ENCODE results near the gene ACSF3. TPM values are rescaled to one million over a fixed set of nuclear protein-coding genes. Genes with fewer than 3 reads are reported as not detected.

Gene ACSF3
- total and polyA plus RNA-seq, 4 donors: 15.3 to 27.3 (median 18.8) TPM

DNA sequence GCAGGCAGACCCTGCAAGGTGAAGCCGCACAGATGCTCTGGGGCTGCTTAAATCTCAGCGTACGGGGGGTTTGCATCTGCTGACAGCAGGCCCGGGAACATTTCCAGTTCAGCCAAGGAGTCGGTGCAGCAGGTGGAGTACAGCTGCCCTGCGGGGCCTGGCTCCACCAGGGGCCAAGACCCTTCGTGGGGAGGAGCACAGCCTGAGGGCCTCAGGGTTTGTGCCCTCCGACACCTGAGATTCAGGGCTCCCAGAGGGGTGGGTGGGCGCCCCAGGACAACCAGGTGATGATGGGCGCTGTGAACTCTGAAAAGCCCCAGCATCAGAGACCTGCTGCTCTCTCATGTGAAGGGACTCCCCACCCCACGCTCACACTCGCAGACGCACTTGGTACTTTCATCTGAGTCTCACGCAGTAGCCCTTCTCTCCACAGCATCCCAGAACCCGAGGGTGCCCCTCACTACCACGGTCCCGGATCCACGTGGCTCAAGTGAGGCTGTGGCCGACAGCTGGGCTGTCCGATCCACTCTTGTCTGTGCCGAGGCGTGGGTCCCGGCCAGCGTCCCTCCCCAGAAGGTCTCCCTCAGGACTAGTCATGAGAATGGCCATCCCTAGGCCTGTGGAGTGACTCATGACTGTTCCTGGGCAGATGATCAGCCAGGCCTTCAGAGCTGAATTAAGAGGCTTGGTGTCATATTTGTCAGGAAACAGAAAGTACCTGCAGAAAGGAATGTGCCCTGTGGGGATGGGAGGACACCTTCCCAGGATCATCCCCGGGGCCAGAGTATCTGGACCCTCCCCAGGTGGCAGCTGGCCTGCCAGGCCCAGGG lies 29.6 kb downstream of the ACSF3 start:
- TF ChIP-seq FOXA2 (IDR thresholded peaks at IDR 0.05) (no peak), FOXA1 (IDR thresholded peaks at IDR 0.05) (no peak), RAD21 (IDR thresholded peaks at IDR 0.05) (no peak), TAF1 (conservative IDR thresholded peaks at IDR 0.05) (no peak), YY1 (IDR thresholded peaks at IDR 0.05) (no peak)
- Histone ChIP-seq H3K27me3 (ENCODE audit: control insufficient read depth in 4 of 4, insufficient read depth in 4 of 4, low read length in 3 of 4) (no peaks in the 10 kb centered on the region), H3K4me1 (ENCODE audit: control insufficient read depth in 4 of 4, insufficient read depth in 4 of 4, low read length in 3 of 4) (peaks cover 3 to 5% (median 5%) of the 10 kb centered on the region in 4 donors), H3K9me3 (ENCODE audit: control insufficient read depth in 4 of 4, low read length in 3 of 4) (peaks cover 0 to 2% (median 0%) of the 10 kb centered on the region in 4 donors), H3K27ac (ENCODE audit: low read depth in 1 of 2, low read length in 2 of 2) (no peak overlapping the region), H3K4me3 (ENCODE audit: low read depth in 1 of 3, low read length in 3 of 3) (no peak overlapping the region), H3K36me3 (ENCODE audit: control insufficient read depth in 4 of 4, insufficient read depth in 3 of 4, low read depth in 1 of 4, low read length in 3 of 4) (peaks cover 0 to 25% (median 5%) of the 10 kb centered on the region in 4 donors), H3K9ac (ENCODE audit: low read depth in 1 of 2, low read length in 2 of 2) (no peak overlapping the region)
- DNase-seq (ENCODE audit: low spot score): no peak
- WGBS: 90% methylated on average over 25 of the region's 25 CpGs

DNA sequence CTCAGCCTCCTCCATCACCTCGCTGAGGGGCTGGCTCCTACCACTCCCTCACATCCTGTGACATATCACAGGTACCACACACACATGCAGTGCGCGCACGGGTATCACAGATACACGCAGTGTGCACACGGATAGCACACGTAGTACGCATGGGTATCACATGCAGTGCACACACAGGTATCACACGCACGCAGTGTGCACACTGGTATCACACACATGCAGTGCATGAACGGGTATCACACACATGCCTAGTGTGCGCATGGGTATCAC lies 30.1 kb downstream of the ACSF3 start:
- peaks cover 0 to 3% (median 0%) of the 10 kb centered on the region in 4 donors for H3K4me1 ChIP-seq (ENCODE audit: control insufficient read depth in 4 of 4, insufficient read depth in 4 of 4, low read length in 3 of 4)
- DNase-seq (ENCODE audit: low spot score): no peak
- H3K36me3 ChIP-seq (ENCODE audit: control insufficient read depth in 4 of 4, insufficient read depth in 3 of 4, low read depth in 1 of 4, low read length in 3 of 4): peaks cover 0 to 25% (median 5%) of the 10 kb centered on the region in 4 donors
- H3K4me3 ChIP-seq (ENCODE audit: low read depth in 1 of 3, low read length in 3 of 3): no peak overlapping the region
- peaks cover 0 to 2% (median 0%) of the 10 kb centered on the region in 4 donors for H3K9me3 ChIP-seq (ENCODE audit: control insufficient read depth in 4 of 4, low read length in 3 of 4)
- H3K27ac ChIP-seq (ENCODE audit: low read depth in 1 of 2, low read length in 2 of 2): no peak overlapping the region
- H3K27me3 ChIP-seq (ENCODE audit: control insufficient read depth in 4 of 4, insufficient read depth in 4 of 4, low read length in 3 of 4): no peaks in the 10 kb centered on the region
- no peak overlapping the region for H3K9ac ChIP-seq (ENCODE audit: low read depth in 1 of 2, low read length in 2 of 2)
- TF ChIP-seq GABPA (IDR thresholded peaks at IDR 0.05 in 1 of 2, conservative IDR thresholded peaks at IDR 0.05 in 1 of 2) (no peak), RXRA (IDR thresholded peaks at IDR 0.05) (no peak), SP1 (IDR thresholded peaks at IDR 0.05) (no peak), JUND (IDR thresholded peaks at IDR 0.05) (no peak), FOXA2 (IDR thresholded peaks at IDR 0.05) (no peak), HNF4A (conservative IDR thresholded peaks at IDR 0.05) (no peak), YY1 (IDR thresholded peaks at IDR 0.05) (no peak), HNF4G (IDR thresholded peaks at IDR 0.05) (no peak), EGR1 (IDR thresholded peaks at IDR 0.05; ENCODE audit: low read depth in 2 of 2) (no peak), TAF1 (conservative IDR thresholded peaks at IDR 0.05) (no peak)
- TF ChIP-seq, protein P1, sequence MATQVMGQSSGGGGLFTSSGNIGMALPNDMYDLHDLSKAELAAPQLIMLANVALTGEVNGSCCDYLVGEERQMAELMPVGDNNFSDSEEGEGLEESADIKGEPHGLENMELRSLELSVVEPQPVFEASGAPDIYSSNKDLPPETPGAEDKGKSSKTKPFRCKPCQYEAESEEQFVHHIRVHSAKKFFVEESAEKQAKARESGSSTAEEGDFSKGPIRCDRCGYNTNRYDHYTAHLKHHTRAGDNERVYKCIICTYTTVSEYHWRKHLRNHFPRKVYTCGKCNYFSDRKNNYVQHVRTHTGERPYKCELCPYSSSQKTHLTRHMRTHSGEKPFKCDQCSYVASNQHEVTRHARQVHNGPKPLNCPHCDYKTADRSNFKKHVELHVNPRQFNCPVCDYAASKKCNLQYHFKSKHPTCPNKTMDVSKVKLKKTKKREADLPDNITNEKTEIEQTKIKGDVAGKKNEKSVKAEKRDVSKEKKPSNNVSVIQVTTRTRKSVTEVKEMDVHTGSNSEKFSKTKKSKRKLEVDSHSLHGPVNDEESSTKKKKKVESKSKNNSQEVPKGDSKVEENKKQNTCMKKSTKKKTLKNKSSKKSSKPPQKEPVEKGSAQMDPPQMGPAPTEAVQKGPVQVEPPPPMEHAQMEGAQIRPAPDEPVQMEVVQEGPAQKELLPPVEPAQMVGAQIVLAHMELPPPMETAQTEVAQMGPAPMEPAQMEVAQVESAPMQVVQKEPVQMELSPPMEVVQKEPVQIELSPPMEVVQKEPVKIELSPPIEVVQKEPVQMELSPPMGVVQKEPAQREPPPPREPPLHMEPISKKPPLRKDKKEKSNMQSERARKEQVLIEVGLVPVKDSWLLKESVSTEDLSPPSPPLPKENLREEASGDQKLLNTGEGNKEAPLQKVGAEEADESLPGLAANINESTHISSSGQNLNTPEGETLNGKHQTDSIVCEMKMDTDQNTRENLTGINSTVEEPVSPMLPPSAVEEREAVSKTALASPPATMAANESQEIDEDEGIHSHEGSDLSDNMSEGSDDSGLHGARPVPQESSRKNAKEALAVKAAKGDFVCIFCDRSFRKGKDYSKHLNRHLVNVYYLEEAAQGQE (IDR thresholded peaks at IDR 0.05): no peak
- TF ChIP-seq, protein P2, sequence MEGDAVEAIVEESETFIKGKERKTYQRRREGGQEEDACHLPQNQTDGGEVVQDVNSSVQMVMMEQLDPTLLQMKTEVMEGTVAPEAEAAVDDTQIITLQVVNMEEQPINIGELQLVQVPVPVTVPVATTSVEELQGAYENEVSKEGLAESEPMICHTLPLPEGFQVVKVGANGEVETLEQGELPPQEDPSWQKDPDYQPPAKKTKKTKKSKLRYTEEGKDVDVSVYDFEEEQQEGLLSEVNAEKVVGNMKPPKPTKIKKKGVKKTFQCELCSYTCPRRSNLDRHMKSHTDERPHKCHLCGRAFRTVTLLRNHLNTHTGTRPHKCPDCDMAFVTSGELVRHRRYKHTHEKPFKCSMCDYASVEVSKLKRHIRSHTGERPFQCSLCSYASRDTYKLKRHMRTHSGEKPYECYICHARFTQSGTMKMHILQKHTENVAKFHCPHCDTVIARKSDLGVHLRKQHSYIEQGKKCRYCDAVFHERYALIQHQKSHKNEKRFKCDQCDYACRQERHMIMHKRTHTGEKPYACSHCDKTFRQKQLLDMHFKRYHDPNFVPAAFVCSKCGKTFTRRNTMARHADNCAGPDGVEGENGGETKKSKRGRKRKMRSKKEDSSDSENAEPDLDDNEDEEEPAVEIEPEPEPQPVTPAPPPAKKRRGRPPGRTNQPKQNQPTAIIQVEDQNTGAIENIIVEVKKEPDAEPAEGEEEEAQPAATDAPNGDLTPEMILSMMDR (IDR thresholded peaks at IDR 0.05; ENCODE audit: low read depth, low read length, missing input control): no peak
- TF ChIP-seq, protein P3, sequence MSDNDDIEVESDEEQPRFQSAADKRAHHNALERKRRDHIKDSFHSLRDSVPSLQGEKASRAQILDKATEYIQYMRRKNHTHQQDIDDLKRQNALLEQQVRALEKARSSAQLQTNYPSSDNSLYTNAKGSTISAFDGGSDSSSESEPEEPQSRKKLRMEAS (IDR thresholded peaks at IDR 0.05): no peak
- TF ChIP-seq, protein P4, sequence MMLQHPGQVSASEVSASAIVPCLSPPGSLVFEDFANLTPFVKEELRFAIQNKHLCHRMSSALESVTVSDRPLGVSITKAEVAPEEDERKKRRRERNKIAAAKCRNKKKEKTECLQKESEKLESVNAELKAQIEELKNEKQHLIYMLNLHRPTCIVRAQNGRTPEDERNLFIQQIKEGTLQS (IDR thresholded peaks at IDR 0.05): no peak
- TF ChIP-seq, protein P5, sequence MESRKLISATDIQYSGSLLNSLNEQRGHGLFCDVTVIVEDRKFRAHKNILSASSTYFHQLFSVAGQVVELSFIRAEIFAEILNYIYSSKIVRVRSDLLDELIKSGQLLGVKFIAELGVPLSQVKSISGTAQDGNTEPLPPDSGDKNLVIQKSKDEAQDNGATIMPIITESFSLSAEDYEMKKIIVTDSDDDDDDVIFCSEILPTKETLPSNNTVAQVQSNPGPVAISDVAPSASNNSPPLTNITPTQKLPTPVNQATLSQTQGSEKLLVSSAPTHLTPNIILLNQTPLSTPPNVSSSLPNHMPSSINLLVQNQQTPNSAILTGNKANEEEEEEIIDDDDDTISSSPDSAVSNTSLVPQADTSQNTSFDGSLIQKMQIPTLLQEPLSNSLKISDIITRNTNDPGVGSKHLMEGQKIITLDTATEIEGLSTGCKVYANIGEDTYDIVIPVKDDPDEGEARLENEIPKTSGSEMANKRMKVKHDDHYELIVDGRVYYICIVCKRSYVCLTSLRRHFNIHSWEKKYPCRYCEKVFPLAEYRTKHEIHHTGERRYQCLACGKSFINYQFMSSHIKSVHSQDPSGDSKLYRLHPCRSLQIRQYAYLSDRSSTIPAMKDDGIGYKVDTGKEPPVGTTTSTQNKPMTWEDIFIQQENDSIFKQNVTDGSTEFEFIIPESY (IDR thresholded peaks at IDR 0.05): no peak
- 94% methylated on average over 12 of the region's 12 CpGs for WGBS
